Type B pancreatic cell (in vitro differentiated cells): ENCODE measurements around the gene TRHDE. TPM values are rescaled to one million over a fixed set of nuclear protein-coding genes. Genes with fewer than 3 reads are reported as not detected.

Experiments
- DNase-seq: peaks from one replicate; pipeline ENCODE4 v3.0.0; 2021; ENCODE audit warnings: mixed read lengths; ENCODE audit not compliant: unreplicated experiment; ENCODE audit errors: extremely low spot score
- H3K27ac Mint-ChIP-seq: 2 replicates; pipeline ENCODE4 v1.8.0; 2021; ENCODE audit warnings: mild to moderate bottlenecking, mixed read lengths
- H3K27me3 Mint-ChIP-seq: 2 replicates; pipeline ENCODE4 v1.8.0; 2021; ENCODE audit warnings: mixed read lengths
- H3K36me3 Mint-ChIP-seq: 2 replicates; pipeline ENCODE4 v1.8.0; 2021; ENCODE audit warnings: mixed read lengths
- H3K4me1 Mint-ChIP-seq: one replicate; pipeline ENCODE4 v1.8.0; 2021; ENCODE audit warnings: mixed read lengths; ENCODE audit not compliant: unreplicated experiment
- H3K4me3 Mint-ChIP-seq: 2 replicates; pipeline ENCODE4 v1.8.0; 2021; ENCODE audit warnings: mild to moderate bottlenecking, mixed read lengths
- H3K9me3 Mint-ChIP-seq: 2 replicates; pipeline ENCODE4 v1.8.0; 2021; ENCODE audit warnings: mixed read lengths
- total RNA-seq: library from RNA; stranded (reverse); gene quantifications from 2 replicates; pipeline ENCODE4 v1.2.1, GENCODE V29; 2021; ENCODE audit warnings: low replicate concordance
- TF ChIP-seq, protein P1 (sequence below): fragments of 200-600 bp; sonication (generic); conservative IDR thresholded peaks from 2 replicates; pipeline ENCODE4 v1.5.0; 2021; ENCODE audit warnings: antibody characterized with exemption, mild to moderate bottlenecking

Gene TRHDE
- total RNA-seq, 1 donor from 2014 or later, result 3.2 TPM

- TF ChIP-seq, protein P1, sequence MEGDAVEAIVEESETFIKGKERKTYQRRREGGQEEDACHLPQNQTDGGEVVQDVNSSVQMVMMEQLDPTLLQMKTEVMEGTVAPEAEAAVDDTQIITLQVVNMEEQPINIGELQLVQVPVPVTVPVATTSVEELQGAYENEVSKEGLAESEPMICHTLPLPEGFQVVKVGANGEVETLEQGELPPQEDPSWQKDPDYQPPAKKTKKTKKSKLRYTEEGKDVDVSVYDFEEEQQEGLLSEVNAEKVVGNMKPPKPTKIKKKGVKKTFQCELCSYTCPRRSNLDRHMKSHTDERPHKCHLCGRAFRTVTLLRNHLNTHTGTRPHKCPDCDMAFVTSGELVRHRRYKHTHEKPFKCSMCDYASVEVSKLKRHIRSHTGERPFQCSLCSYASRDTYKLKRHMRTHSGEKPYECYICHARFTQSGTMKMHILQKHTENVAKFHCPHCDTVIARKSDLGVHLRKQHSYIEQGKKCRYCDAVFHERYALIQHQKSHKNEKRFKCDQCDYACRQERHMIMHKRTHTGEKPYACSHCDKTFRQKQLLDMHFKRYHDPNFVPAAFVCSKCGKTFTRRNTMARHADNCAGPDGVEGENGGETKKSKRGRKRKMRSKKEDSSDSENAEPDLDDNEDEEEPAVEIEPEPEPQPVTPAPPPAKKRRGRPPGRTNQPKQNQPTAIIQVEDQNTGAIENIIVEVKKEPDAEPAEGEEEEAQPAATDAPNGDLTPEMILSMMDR, result no peak
- H3K36me3 Mint-ChIP-seq, result no peaks in the 10 kb centered on the region
- H3K9me3 Mint-ChIP-seq, result no peaks in the 10 kb centered on the region
- no peaks in the 10 kb centered on the region for H3K4me1 Mint-ChIP-seq
- H3K27me3 Mint-ChIP-seq, result no peaks in the 10 kb centered on the region
- no peak overlapping the region for H3K27ac Mint-ChIP-seq
- no peak for DNase-seq
- no peak overlapping the region for H3K4me3 Mint-ChIP-seq
Measured at GRCh38 chr12:72434999-72435398, 162.8 kb downstream of the TRHDE start.

- Mint-ChIP-seq H3K9me3 (peaks cover 5% of the 10 kb centered on the region), H3K4me1 (no peaks in the 10 kb centered on the region), H3K27me3 (no peaks in the 10 kb centered on the region), H3K36me3 (no peaks in the 10 kb centered on the region), H3K27ac (no peak overlapping the region), H3K4me3 (no peak overlapping the region)
- DNase-seq, result no peak
- TF ChIP-seq, protein P1, result no peak
Measured at GRCh38 chr12:72442217-72442616, 170.0 kb downstream of the TRHDE start.

DNA sequence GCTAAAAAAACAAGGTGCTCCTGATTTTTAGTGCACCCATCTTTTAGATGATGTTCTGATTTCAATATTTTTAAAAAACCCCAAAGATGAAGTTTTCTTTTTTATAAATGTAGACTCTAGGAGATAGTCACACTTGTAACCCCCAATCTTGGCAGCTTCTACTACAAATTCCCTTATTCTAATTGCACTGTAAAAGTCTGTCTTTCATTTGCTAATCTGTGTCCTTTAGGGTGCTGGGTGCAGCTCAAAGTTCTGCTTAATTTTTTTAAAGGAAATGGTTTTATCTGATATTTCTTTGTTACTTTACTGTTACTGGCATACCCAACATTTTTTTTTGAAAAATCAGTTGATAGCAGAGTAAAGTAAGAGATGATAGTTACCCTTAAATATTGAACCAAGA lies 172.0 kb downstream of the TRHDE start:
- TF ChIP-seq, protein P1, result no peak
- no peak for DNase-seq

DNA sequence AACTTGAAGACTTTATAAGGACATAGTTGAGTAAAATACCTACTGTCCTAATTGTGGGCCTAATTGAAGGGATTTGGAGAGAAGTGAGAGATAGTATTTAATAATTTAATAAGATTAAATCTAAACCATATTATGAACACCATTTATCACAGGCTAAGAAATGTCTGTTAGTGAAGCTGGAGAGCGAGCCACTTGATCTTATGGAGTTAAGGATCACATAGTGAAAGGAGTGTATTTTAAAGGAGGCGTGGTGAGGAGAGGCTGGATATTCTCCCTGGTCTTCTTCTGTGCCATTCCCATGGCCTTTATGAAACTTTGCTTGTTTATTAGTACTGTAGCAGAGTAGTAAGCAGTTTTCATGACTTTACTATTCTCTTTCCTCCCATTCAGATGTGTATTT lies 172.4 kb downstream of the TRHDE start:
- Mint-ChIP-seq H3K4me1 (no peaks in the 10 kb centered on the region), H3K27me3 (no peaks in the 10 kb centered on the region), H3K4me3 (no peak overlapping the region), H3K9me3 (peaks cover 5% of the 10 kb centered on the region), H3K36me3 (no peaks in the 10 kb centered on the region), H3K27ac (no peak overlapping the region)
- DNase-seq, result no peak
- TF ChIP-seq, protein P1, result no peak

More for the DNA sequence above, 172.0 kb downstream of the TRHDE start:
- no peak overlapping the region for H3K27ac Mint-ChIP-seq
- H3K9me3 Mint-ChIP-seq, result peaks cover 5% of the 10 kb centered on the region
- no peak overlapping the region for H3K4me3 Mint-ChIP-seq
- H3K36me3 Mint-ChIP-seq, result no peaks in the 10 kb centered on the region
- H3K4me1 Mint-ChIP-seq, result no peaks in the 10 kb centered on the region
- no peaks in the 10 kb centered on the region for H3K27me3 Mint-ChIP-seq

DNA sequence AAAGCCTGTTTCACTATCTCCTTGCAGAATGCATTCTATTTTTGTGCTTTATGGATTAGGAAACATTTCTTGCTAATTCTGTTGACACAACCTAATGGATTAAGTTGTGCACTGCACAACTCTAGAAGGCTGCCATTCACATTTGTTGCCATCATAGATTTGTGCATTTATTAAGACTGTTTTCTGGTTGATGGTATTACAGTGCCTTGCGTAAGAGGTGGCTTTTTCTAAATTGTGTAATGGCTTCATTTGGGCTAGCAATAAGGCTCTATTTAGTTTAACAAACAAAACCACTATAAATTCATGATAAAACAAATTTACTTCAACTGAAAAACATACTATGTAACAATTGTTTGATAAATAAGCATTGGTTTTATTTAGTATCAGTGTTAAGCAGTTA lies 175.9 kb downstream of the TRHDE start:
- no peak for DNase-seq
- no peaks in the 10 kb centered on the region for H3K36me3 Mint-ChIP-seq
- no peak overlapping the region for H3K4me3 Mint-ChIP-seq
- no peaks in the 10 kb centered on the region for H3K27me3 Mint-ChIP-seq
- TF ChIP-seq, protein P1, result no peak
- no peaks in the 10 kb centered on the region for H3K4me1 Mint-ChIP-seq
- peaks cover 11% of the 10 kb centered on the region for H3K9me3 Mint-ChIP-seq
- no peak overlapping the region for H3K27ac Mint-ChIP-seq

DNA sequence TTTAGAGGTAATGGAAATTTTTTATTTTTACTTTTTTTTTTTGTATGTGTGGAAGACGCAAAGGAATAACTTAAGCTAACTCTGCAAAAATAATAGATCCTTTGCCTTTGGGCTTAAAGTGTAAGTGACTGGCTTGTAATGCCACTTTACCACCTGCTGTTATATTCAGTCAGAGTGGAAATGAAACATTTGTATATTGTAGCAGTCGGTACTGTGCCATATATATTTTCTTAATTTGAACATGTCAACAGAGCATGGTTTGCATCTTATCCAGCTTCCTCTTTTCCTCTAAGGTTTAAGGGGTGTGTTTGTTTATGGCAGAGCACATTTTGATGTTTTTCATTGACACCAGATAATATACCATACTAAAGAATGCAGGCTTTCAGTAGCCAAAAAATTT lies 176.6 kb downstream of the TRHDE start:
- DNase-seq, result no peak
- no peak overlapping the region for H3K4me3 Mint-ChIP-seq
- H3K27me3 Mint-ChIP-seq, result no peaks in the 10 kb centered on the region
- H3K27ac Mint-ChIP-seq, result no peak overlapping the region
- H3K4me1 Mint-ChIP-seq, result no peaks in the 10 kb centered on the region
- no peaks in the 10 kb centered on the region for H3K36me3 Mint-ChIP-seq
- peaks cover 12% of the 10 kb centered on the region for H3K9me3 Mint-ChIP-seq
- TF ChIP-seq, protein P1, result no peak
